KOPT-K1 (cell line): ENCODE data around the gene CLASP1.
"Not testable (repeated sequence)": the region's sequence is repeated elsewhere in the genome, so short reads cannot be mapped to it uniquely, and the experiment has no call there.

Source experiments
- H3K27ac ChIP-seq: fragments of 200-600 bp; sonication (generic); 2 replicates; pipeline ENCODE4 v1.5.1; 2016; ENCODE audit warnings: antibody characterized with exemption, mild to moderate bottlenecking, low read depth, low read length; ENCODE audit not compliant: poor library complexity, severe bottlenecking
- H3K36me3 ChIP-seq: fragments of 200-600 bp; sonication (generic); 2 replicates; pipeline ENCODE4 v1.5.1; 2017; ENCODE audit warnings: antibody characterized with exemption, mild to moderate bottlenecking, low read length, moderate library complexity; ENCODE audit not compliant: insufficient read depth
- H3K9me3 ChIP-seq: fragments of 200-600 bp; sonication (generic); 2 replicates; pipeline ENCODE4 v1.5.1; 2017; ENCODE audit warnings: antibody characterized with exemption, low read length, mild to moderate bottlenecking; ENCODE audit not compliant: insufficient read depth, poor library complexity, severe bottlenecking

Gene CLASP1

DNA sequence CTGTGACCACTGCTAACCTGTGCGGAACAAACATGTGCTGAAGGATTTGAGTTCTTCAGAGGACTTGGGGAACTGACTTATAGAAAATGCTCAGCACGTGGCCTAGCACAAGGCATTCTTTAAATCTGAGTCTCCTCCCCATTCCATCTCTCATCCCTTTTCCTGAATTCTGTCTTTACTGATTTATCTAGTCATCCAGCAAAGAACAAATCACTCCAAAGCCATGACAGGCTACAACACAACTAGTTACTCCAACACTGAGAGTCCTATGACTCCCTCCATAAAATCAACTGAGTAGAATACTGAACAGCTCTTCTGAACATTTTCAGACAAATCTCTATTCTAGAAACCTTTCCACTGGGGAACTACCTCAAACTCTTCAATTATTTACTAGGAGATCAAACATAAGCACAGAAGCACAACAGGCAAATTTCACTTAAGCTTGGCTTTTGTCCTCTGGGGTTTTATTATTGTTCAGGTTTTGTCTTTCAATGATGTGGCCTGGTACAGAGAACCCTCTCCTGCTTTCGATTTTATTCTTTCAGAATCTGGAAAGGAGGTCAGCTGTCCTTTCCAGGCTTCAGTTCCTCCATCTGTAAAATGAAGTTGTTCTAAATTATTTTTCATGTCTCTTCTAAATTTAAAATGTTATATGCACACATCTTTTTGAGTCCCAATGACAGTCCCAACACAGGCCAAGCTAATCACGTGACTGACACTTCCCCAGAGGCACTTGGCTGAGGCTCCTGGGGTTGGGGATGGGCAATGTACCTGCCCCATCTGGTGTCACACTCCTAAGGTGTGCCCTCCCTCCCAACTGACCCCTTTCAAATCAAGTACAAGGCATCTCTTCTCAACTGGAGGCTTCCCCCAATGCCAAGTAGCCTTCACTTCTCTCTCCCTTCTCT lies 86.7 kb downstream of the CLASP1 start:
- Histone ChIP-seq H3K36me3 (no peaks in the 10 kb centered on the region), H3K9me3 (peaks cover 9% of the 10 kb centered on the region), H3K27ac (no peak overlapping the region)

- no peak overlapping the region for H3K27ac ChIP-seq
- no peaks in the 10 kb centered on the region for H3K36me3 ChIP-seq
- H3K9me3 ChIP-seq = peaks cover 9% of the 10 kb centered on the region
Measured at GRCh38 chr2:121561617-121562268, 87.5 kb downstream of the CLASP1 start.

DNA sequence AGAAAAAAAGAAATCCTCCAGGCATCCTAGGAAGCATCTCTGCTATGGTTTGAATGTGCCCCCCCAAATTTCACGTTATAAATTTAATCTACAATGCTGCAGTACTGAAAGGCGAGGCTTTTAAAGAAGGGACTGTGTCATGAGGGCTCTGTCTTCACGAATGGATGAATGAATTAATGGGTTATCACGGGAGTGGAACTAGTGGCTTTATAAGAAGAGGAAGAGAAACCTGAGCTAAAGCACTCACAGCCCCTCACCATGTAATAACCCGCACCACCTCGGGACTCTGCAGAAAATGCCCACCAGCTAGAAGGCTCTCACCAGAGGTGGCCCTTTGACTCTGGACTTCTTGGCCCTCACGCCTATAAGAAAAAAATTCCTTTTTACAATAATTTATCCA lies 90.9 kb downstream of the CLASP1 start:
- Histone ChIP-seq H3K36me3 (no peaks in the 10 kb centered on the region), H3K27ac (no peak overlapping the region), H3K9me3 (no peaks in the 10 kb centered on the region)

DNA sequence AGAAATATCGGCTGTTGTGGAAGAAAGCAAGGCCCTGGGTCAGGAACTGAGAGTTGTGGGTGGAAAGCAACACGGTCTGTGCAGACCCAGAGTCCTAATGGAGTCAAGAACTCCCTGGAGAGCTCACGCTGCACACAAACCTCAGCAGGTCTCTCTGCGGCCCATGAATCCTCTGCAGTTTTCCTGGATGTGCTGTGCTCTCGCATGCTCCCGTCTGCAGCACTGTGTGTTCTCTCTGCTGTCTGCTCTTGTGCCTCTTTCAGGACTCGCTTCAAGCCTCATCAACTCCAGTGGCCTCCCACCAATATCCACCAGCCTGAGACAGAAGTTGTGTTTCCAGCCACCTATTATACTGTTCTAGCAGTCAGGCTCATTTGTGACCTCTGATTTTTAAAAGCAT lies 94.3 kb downstream of the CLASP1 start:
- peaks cover 14% of the 10 kb centered on the region for H3K9me3 ChIP-seq
- no peaks in the 10 kb centered on the region for H3K36me3 ChIP-seq
- no peak overlapping the region for H3K27ac ChIP-seq

DNA sequence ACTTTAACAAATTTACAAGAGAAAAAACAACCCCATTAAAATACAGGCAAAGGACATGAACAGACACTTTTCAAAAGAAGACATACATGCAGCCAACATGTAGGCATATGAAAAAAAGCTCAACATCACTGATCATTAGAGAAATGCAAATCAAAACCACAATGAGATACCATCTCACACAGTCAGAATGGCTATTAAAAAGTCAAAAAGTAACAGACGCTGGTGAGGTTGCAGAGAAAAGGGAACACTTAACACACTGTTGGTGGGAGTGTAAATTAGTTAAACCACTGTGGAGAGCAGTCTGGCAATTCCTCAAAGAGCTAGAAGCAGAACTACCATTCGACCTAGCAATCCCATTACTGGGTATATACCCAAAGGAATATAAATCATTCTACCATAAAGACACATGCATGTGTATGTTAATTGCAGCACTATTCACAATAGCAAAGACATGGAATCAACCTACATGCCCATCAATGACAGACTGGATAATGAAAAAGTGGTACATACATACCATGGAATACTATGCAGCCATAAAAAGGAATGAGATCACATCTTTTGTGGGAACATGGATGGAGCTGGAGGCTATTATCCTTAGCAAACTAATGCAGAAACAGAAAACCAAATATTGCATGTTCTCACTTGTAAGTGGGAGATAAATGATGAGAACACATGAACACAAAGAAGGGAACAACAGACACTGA lies 96.6 kb downstream of the CLASP1 start:
- H3K27ac ChIP-seq = not testable (repeated sequence)
- H3K9me3 ChIP-seq = peaks cover 34% of the 10 kb centered on the region

GRCh38 chr2:121550669-121551068 lies 98.6 kb downstream of the CLASP1 start:
- no peaks in the 10 kb centered on the region for H3K36me3 ChIP-seq
- H3K27ac ChIP-seq = no peak overlapping the region
- peaks cover 34% of the 10 kb centered on the region for H3K9me3 ChIP-seq

More for the DNA sequence above, 96.6 kb downstream of the CLASP1 start:
- not testable (repeated sequence) for H3K36me3 ChIP-seq

DNA sequence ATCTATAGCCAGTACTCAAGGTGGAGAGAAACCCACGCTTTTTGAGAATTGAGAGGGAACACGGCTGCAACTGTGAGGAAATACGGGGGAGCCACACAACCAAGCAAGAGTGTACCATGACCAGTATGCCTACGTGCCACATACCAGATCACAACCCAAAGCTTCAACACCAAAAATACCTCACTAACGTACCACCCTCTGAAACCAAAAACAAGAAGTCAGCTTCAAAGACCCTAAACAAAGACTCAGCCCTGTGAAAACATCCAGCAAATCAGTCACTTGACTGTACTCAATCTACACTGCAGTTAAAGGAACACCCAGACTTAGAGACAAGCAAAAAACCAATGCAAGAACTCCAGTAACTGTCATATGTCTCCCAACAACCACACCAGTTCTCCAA lies 101.6 kb downstream of the CLASP1 start:
- H3K27ac ChIP-seq = no peak overlapping the region
- H3K36me3 ChIP-seq = no peaks in the 10 kb centered on the region

DNA sequence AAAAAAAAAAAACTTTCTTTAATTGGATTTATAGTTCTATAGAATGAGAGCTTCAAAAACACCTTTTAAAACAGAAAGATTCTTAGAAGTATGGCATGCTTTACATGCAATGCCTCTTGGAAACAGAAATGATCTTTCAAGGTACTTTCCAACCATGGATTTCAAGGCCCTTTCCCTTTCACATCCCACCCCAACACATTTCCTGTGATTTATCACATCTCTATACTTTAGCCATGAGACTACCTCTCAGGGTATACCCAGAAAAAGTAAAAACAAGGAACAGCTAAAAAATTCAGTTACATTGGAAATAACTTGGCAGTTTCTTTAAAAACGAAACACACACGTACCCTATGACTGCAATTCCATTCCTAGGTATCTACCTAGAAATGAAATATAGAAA lies 103.3 kb downstream of the CLASP1 start:
- H3K27ac ChIP-seq = no peak overlapping the region
- H3K9me3 ChIP-seq = peaks cover 29% of the 10 kb centered on the region
- H3K36me3 ChIP-seq = no peaks in the 10 kb centered on the region

More for the DNA sequence above, 101.6 kb downstream of the CLASP1 start:
- H3K9me3 ChIP-seq = peaks cover 34% of the 10 kb centered on the region

DNA sequence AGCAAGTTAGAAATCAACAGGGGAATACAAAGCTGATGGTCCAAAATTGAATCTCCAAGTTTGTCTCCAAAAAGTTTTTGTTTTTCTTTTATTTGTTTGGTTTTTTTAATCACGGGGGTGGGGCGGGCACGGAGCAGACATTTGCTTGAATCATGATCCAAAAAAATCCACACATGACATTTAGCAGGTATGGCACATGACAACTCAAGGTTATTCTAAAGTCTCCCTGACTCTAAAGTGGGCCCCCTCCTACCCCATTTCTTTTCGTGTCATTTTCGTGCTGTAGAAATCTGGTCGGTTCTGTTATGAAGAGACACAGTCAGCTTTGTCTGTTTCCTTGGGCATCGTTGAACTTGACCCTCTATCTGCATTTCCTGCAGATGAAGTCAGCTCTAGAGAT lies 104.0 kb downstream of the CLASP1 start:
- Histone ChIP-seq H3K27ac (no peak overlapping the region), H3K36me3 (no peaks in the 10 kb centered on the region), H3K9me3 (peaks cover 22% of the 10 kb centered on the region)

DNA sequence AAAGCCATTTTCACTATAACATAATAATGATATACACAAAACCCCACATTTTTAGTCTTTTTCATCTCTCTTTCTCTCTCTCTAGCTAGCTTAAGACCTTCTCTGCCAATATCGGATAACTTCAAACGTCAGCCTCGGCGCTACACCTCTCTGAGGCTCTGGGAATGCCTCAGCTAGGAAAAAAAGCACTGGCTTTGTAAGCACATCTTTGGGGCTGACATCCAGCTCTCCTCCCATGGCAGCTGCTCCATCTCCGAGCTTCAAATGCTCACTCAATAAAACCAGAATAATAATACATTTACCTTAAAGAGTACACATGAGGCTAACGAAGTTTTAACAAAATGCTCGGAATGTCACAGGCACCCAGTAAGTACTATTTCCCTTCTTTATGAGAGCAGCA lies 107.8 kb downstream of the CLASP1 start:
- H3K9me3 ChIP-seq = no peaks in the 10 kb centered on the region
- no peaks in the 10 kb centered on the region for H3K36me3 ChIP-seq

GRCh38 chr2:121539750-121540469 lies 109.4 kb downstream of the CLASP1 start:
- Histone ChIP-seq H3K27ac (no peak overlapping the region), H3K9me3 (no peaks in the 10 kb centered on the region), H3K36me3 (no peaks in the 10 kb centered on the region)

More for the DNA sequence above, 107.8 kb downstream of the CLASP1 start:
- no peak overlapping the region for H3K27ac ChIP-seq

GRCh38 chr2:121536850-121537557 lies 112.3 kb downstream of the CLASP1 start:
- Histone ChIP-seq H3K9me3 (no peaks in the 10 kb centered on the region), H3K27ac (no peak overlapping the region), H3K36me3 (no peaks in the 10 kb centered on the region)

DNA sequence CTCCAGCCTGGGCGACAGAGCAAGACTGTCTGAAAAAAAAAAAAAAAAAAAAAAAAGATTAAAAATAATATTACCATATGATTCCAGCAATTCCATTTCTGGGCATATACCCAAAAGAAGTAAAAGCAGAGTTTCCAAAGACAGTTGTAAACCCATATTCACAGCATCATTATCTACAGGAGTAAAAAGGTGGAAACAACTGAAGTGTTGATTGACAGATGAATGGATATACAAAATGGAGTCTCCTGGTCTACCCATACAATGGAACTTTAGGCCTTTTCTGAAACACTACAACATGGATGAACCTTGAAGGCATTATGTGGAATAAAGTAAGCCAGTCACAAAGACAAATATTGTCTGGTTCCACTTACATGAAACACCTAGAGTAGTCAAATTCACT lies 112.9 kb downstream of the CLASP1 start:
- H3K27ac ChIP-seq = no peak overlapping the region
- H3K36me3 ChIP-seq = no peaks in the 10 kb centered on the region
- H3K9me3 ChIP-seq = no peaks in the 10 kb centered on the region

DNA sequence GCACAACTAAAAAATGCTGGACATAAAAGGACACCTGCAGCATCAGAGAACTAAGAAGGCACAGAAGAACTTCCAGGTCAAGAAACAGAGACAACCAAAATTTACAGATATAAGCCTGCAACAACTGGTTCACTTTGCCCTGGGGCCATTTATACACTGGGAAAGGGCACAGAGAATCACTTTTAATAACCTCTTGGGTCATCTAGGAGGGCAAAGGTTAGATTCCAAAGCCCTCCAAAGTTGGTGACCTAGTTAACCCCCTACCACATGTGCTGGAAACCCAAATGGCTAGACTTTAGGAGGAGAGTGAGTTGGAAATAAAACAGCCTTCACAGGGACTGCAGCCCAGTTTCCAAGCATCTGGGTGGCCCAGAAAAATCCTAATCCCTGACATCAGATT lies 115.3 kb downstream of the CLASP1 start:
- H3K27ac ChIP-seq = no peak overlapping the region
- no peaks in the 10 kb centered on the region for H3K9me3 ChIP-seq
- H3K36me3 ChIP-seq = no peaks in the 10 kb centered on the region
